ENCODE results near the gene VOPP1. TPM values are rescaled to one million over a fixed set of nuclear protein-coding genes. Genes with fewer than 3 reads are reported as not detected.

The VOPP1 gene
- total and polyA plus RNA-seq, 2 of the 13 experiments (the other 11 are each of a cell fraction or from before 2014, with no cell fraction given), result 21.8 to 55.3 TPM

DNA sequence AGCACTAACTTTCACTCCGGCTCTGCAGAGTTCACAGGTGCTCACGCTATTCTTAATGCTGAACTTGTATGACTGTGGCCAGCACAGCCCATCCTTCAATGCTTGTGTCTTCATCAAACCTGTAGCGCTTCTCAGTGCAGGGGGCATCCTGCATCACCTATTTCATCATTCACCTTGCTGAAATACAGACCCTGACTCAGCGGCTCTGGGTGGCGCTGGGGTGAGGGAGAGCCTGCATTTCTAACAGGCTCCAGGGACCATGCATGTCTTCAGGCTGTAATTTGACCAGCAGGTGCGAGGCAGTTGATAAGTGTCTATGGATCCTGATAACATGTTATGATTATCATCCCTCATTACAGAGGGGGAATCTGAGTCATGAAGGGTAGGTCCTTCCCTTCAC, 89.3 kb downstream of the VOPP1 start:
- CTCF ChIA-PET (ENCODE audit: low intra/inter-chr PET ratio, low total read pairs), result no interaction called here
- FAIRE-seq, result no peak
- WGBS (ENCODE audit: low lambda C conversion rate), result 93% methylated on average over 6 of the region's 6 CpGs

GRCh38 chr7:55481155-55481554, 91.1 kb downstream of the VOPP1 start:
- Histone ChIP-seq H3K79me2 (ENCODE audit: insufficient read depth, low read length) (no peaks in the 10 kb centered on the region), H3K9me3 (ENCODE audit: low read length) (no peaks in the 10 kb centered on the region), H3K9ac (ENCODE audit: insufficient read depth, low read depth, low read length) (no peak overlapping the region), H3K36me3 (replicated peaks in 1 of 2; ENCODE audit: control insufficient read depth in 1 of 2, insufficient read depth in 2 of 2, low read length in 2 of 2) (peaks cover 9 to 27% of the 10 kb centered on the region in 2 experiments), H3K27me3 (ENCODE audit: control insufficient read depth in 1 of 2, insufficient read depth in 2 of 2, low read length in 2 of 2) (no peaks in the 10 kb centered on the region), H3K4me1 (ENCODE audit: insufficient read depth, low read length) (no peaks in the 10 kb centered on the region), H3K4me3 (replicated peaks in 1 of 3; ENCODE audit: insufficient read depth in 1 of 3, low read depth in 2 of 3, low read length in 3 of 3) (no peak overlapping the region), H3K4me2 (ENCODE audit: low read depth, low read length) (no peak overlapping the region), H4K20me1 (ENCODE audit: insufficient read depth, low read length) (no peaks in the 10 kb centered on the region), H2AFZ (ENCODE audit: low read length) (no peak overlapping the region), H3K27ac (ENCODE audit: extremely low read length, insufficient read depth, low read length) (no peak overlapping the region)
- no peak for FAIRE-seq
- ChIA-PET POLR2A (no interaction called here), CTCF (ENCODE audit: low intra/inter-chr PET ratio, low total read pairs) (no interaction called here)
- no peak for ATAC-seq
- intact Hi-C loops (cut with micrococcal nuclease; ENCODE audit: unreplicated experiment), result no loop called here
- DNase-seq (ENCODE audit: low spot score), result no peak
- BruUV-seq (replicated peaks), result no TSS peak
- in situ Hi-C loops (cut with HindIII; ENCODE audit: extremely low pct_ligation_motif_present, low pct_unique_long_range_greater_than_20kb), result no loop called here
- 100% methylated on average over 1 of the region's 2 CpGs for WGBS (ENCODE audit: low lambda C conversion rate)
- TF ChIP-seq, protein P1, sequence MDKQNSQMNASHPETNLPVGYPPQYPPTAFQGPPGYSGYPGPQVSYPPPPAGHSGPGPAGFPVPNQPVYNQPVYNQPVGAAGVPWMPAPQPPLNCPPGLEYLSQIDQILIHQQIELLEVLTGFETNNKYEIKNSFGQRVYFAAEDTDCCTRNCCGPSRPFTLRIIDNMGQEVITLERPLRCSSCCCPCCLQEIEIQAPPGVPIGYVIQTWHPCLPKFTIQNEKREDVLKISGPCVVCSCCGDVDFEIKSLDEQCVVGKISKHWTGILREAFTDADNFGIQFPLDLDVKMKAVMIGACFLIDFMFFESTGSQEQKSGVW (CRISPR knock-in tag; IDR thresholded peaks at IDR 0.05; ENCODE audit: borderline replicate concordance), result no peak
- TF ChIP-seq ZNF652 (CRISPR knock-in tag; IDR thresholded peaks at IDR 0.05; ENCODE audit: borderline replicate concordance, low read depth), result no peak
- no peak for TF ChIP-seq SP1 (IDR thresholded peaks at IDR 0.05)
- TF ChIP-seq SP1 (CRISPR knock-in tag; IDR thresholded peaks at IDR 0.05), result no peak
- TF ChIP-seq, protein P2, sequence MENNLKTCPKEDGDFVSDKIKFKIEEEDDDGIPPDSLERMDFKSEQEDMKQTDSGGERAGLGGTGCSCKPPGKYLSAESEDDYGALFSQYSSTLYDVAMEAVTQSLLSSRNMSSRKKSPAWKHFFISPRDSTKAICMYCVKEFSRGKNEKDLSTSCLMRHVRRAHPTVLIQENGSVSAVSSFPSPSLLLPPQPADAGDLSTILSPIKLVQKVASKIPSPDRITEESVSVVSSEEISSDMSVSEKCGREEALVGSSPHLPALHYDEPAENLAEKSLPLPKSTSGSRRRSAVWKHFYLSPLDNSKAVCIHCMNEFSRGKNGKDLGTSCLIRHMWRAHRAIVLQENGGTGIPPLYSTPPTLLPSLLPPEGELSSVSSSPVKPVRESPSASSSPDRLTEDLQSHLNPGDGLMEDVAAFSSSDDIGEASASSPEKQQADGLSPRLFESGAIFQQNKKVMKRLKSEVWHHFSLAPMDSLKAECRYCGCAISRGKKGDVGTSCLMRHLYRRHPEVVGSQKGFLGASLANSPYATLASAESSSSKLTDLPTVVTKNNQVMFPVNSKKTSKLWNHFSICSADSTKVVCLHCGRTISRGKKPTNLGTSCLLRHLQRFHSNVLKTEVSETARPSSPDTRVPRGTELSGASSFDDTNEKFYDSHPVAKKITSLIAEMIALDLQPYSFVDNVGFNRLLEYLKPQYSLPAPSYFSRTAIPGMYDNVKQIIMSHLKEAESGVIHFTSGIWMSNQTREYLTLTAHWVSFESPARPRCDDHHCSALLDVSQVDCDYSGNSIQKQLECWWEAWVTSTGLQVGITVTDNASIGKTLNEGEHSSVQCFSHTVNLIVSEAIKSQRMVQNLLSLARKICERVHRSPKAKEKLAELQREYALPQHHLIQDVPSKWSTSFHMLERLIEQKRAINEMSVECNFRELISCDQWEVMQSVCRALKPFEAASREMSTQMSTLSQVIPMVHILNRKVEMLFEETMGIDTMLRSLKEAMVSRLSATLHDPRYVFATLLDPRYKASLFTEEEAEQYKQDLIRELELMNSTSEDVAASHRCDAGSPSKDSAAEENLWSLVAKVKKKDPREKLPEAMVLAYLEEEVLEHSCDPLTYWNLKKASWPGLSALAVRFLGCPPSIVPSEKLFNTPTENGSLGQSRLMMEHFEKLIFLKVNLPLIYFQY (CRISPR knock-in tag; IDR thresholded peaks at IDR 0.05; ENCODE audit: borderline replicate concordance), result no peak
- no peak for TF ChIP-seq ZNF317 (CRISPR knock-in tag; IDR thresholded peaks at IDR 0.05)
- TF ChIP-seq ZNF75D (CRISPR knock-in tag; IDR thresholded peaks at IDR 0.05; ENCODE audit: borderline replicate concordance), result no peak
- no peak for TF ChIP-seq NRL (CRISPR knock-in tag; IDR thresholded peaks at IDR 0.05; ENCODE audit: borderline replicate concordance)
- TF ChIP-seq, protein P3, sequence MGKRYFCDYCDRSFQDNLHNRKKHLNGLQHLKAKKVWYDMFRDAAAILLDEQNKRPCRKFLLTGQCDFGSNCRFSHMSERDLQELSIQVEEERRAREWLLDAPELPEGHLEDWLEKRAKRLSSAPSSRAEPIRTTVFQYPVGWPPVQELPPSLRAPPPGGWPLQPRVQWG (CRISPR knock-in tag; IDR thresholded peaks at IDR 0.05; ENCODE audit: borderline replicate concordance, low read depth), result no peak
- TF ChIP-seq CSRNP2 (CRISPR knock-in tag; conservative IDR thresholded peaks at IDR 0.05; ENCODE audit: low read depth), result no peak

More for the DNA sequence above, 89.3 kb downstream of the VOPP1 start:
- peaks cover 9 to 24% of the 10 kb centered on the region in 2 experiments for H3K36me3 ChIP-seq (replicated peaks in 1 of 2; ENCODE audit: control insufficient read depth in 1 of 2, insufficient read depth in 2 of 2, low read length in 2 of 2)
- H3K4me2 ChIP-seq (ENCODE audit: low read depth, low read length), result no peak overlapping the region
- DNase-seq (ENCODE audit: low spot score) (no peak), ATAC-seq (no peak)
- no peaks in the 10 kb centered on the region for H3K4me1 ChIP-seq (ENCODE audit: insufficient read depth, low read length)
- H3K79me2 ChIP-seq (ENCODE audit: insufficient read depth, low read length), result no peaks in the 10 kb centered on the region
- intact Hi-C loops (cut with micrococcal nuclease; ENCODE audit: unreplicated experiment), result no loop called here
- no peak overlapping the region for H2AFZ ChIP-seq (ENCODE audit: low read length)
- H4K20me1 ChIP-seq (ENCODE audit: insufficient read depth, low read length), result no peaks in the 10 kb centered on the region
- in situ Hi-C loops (cut with HindIII; ENCODE audit: extremely low pct_ligation_motif_present, low pct_unique_long_range_greater_than_20kb), result no loop called here
- no peak overlapping the region for H3K9ac ChIP-seq (ENCODE audit: insufficient read depth, low read depth, low read length)
- H3K4me3 ChIP-seq (replicated peaks in 1 of 3; ENCODE audit: insufficient read depth in 1 of 3, low read depth in 2 of 3, low read length in 3 of 3), result no peak overlapping the region
- H3K27me3 ChIP-seq (ENCODE audit: control insufficient read depth in 1 of 2, insufficient read depth in 2 of 2, low read length in 2 of 2), result no peaks in the 10 kb centered on the region
- no TSS peak for BruUV-seq (replicated peaks)
- POLR2A ChIA-PET, result no interaction called here
- H3K9me3 ChIP-seq (ENCODE audit: low read length), result no peaks in the 10 kb centered on the region
- no peak overlapping the region for H3K27ac ChIP-seq (ENCODE audit: extremely low read length, insufficient read depth, low read length)
- no peak for TF ChIP-seq ZNF703 (CRISPR knock-in tag; IDR thresholded peaks at IDR 0.05; ENCODE audit: borderline replicate concordance)
- TF ChIP-seq KDM4B (CRISPR knock-in tag; IDR thresholded peaks at IDR 0.05), result no peak

Measured in HepG2 (cell line).